NCI-H146 treated with DMSO at 0.1 percent for 48 hours (cell line): Measurements from ENCODE around the gene PBX2.

ENCODE experiments used
- DNase-seq: peaks from one replicate; lab custom pipeline; 2025; ENCODE audit not compliant: unreplicated experiment; lab: John Stamatoyannopoulos, UW

Gene PBX2

DNA sequence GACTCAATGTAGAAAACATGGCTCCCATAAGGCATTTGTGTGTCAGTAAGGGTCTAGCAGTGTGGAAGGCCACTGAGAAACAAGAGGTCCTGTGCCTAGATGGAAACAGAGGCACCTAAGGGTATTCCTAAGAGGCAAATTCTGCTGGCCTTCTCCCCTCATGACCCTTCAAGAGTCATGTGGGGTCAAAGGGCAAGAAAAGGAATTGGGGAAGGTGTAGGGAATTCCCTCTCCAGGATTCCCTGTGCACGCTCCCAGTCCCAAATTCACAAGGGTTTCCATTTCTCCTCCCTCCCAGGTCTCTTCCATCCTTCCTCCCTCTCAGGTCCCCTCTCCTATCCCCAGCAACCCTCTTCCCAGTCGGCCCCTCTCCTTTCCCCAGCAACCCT, 14.7 kb downstream of the PBX2 start:
- no peak for DNase-seq

- DNase-seq = no peak
Measured at GRCh38 chr6:32174416-32174815, 15.6 kb downstream of the PBX2 start.

DNA sequence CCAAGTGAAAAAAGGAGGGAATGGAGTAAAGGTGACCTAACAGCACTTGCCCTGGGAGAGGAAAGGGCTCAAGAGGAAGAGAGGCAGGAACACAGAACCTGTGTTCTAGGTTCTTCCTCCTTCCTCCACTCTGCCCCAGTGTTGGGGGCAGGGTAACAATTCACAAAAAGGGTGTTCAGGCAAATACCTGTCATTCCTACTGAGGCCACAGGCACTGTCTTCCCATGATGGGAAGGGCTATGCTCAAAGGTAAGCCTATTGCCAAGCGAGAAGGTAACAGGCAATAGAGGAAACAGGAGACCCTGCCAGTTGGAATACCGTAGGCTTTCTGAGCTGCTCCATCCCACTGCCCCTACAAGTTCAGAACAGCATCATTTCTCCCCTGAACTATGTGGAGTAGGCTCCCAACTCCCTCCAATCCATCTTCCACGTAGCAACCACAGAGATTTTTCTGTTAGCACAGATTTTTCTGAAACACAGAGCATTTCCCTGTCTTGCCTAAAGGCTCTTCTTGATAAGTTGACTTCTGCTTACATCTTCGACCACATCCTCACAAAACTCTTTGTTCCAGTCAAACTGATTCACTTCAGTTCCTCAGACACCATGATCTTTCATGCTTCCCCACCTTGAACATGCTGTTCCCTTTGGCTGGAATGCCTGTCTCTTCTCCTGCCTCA, 16.8 kb downstream of the PBX2 start:
- no peak for DNase-seq

GRCh38 chr6:32171234-32171633, 18.8 kb downstream of the PBX2 start:
- no peak for DNase-seq

DNA sequence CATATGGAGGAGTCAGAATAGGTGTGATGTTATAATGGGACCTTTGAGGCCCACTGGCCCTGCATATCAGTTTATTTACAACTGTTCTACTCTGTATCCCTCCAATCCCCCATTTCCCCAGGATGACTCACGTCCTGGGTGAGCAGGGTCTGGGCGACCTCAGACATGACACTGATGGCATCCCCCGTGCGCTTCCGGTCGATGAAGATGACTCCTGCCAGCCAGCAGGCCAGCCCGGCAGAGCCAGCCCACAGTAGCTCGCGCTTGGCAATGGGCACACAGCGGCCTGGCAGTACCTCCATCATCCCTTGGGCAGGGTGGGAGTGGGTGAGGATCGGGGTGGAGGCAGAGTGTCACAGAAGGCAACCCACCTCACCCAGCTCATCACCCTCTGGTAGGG, 19.7 kb downstream of the PBX2 start:
- no peak for DNase-seq

- no peak for DNase-seq
Measured at GRCh38 chr6:32168807-32169591, 21.0 kb downstream of the PBX2 start.

DNA sequence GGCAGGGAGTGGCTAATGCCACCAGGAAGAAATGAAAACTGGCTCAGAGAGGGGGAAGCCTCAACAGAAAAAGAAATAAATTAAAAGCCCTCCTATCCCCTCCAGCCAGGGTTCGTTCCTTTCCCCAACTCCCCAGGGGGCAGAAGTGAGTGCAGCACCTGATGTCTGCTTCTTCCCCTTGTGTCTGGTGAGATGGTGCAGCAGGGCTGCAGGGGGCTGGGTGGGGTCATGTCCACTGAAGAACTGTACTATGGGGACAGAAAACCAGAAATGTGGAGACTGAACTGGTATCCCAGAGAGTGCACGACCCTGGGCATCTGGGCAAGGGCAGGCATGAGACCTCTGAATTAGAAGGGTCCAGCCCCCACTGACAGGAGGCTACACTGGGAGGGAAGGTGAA, 21.7 kb downstream of the PBX2 start:
- no peak for DNase-seq

DNA sequence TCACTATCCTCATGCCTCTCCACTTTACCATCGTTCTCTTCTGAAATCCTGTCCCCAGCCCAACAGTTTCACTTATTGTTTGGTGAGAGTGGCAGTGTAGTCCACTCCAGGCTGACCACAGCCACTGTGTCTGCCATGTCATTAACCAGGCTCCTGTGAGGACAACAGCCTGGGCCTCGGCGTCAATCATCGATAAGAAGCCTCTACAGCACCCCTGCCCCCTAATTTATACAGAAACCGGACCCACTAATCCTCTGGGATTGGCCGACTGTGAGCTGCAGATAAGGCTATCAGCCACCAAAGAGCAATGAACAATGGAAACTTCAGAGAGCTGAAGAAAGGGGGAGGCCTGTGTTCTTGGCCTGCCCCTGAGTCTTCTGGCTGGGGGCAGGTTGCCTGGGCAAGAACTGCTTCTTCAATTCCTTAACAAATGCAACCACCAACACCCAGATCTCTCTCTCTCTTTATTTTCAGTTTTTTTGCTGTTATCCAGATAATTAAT, 22.2 kb downstream of the PBX2 start:
- no peak for DNase-seq

- peak; percentile 46 for DNase-seq
Measured at GRCh38 chr6:32167154-32167760, 22.7 kb downstream of the PBX2 start.

DNA sequence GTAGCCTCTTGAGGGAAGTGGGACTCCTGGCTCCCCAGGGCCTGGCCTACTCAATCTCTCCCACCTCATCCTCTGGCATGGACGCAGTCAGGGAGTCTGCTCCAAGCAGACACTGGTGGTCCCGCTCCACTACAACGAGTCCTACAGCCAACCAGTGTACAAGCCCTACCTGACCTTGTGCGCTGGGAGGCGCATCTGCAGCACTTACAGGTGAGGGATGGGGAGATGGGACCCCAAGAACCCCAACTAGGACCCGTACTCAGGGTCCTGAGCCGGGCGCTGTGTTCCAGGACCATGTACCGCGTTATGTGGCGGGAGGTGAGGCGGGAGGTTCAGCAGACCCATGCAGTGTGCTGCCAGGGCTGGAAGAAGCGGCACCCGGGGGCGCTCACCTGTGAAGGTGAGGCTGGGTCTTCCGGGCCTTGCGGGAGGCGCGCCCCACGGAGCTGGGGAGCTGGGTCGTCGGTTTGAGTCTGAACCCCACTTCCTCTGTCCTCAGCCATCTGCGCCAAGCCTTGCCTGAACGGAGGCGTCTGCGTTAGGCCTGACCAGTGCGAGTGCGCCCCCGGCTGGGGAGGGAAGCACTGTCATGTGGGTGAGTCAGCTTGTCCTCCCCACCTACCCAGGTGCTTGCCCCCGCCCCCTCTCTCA, 23.5 kb downstream of the PBX2 start:
- no peak for DNase-seq

GRCh38 chr6:32164295-32164694, 25.7 kb downstream of the PBX2 start, which contains the start of gene EGFL8:
Gene EGFL8 (plus strand): TSS chr6:32164595. CDS start chr6:32166166, 1,571 bp downstream.
- no peak for DNase-seq

DNA sequence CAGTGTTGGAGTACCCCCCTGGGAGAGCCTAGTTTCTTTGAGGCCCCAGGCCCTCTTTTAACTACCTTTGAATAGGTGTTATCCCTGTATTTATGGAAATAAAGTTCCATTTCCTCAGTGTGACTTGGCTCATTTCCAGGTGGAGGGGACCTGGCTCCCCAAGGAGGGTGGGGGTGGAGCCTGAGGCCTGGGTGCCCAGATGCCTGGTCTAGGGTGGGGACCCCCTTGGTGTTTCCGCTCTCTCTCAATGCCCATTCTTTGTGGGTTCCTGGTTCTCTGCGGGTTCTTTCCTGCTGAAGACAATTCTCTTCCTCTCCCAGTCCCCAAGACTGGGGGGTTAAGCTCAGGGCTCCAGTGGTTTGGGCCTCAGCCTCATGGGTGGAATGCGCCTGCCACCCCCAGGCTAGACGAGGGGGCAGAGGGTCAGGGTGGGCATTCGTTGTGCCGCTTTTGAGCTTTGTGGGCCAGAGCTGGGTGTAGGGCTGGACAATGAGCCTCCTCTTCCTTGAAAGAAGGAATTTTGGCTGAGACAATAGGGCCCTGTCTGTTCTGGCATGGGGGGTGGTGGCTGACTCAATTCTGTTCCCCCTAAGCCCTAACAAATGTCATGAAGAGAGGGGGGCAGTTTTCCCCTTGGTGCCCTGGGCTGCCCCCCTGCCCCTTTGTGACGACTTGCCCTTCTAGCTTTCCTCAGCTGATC, 26.3 kb downstream of the PBX2 start:
- DNase-seq = no peak

- no peak for DNase-seq
Measured at GRCh38 chr6:32158052-32158451, 31.9 kb downstream of the PBX2 start.

DNA sequence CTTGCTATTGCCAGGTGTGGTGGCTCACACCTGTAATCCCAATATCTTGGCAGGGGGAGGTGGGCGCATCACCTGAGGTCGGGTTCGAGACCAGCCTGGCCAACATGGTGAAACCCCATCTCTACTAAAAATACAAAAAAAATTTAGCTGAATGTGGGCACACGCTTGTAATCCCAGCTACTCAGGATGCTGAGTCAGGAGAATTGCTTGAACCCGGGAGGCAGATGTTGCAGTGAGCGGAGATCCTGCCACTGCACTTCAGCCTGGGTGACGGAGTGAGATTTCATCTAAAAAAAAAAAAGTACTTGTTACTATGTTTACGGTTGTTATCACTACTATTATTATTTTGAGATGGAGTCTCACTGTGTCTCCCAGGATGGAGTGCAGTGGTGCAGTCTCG, 33.1 kb downstream of the PBX2 start:
- DNase-seq = no peak

- DNase-seq = peak; percentile 68
Measured at GRCh38 chr6:32154514-32155161, 35.4 kb downstream of the PBX2 start.

DNA sequence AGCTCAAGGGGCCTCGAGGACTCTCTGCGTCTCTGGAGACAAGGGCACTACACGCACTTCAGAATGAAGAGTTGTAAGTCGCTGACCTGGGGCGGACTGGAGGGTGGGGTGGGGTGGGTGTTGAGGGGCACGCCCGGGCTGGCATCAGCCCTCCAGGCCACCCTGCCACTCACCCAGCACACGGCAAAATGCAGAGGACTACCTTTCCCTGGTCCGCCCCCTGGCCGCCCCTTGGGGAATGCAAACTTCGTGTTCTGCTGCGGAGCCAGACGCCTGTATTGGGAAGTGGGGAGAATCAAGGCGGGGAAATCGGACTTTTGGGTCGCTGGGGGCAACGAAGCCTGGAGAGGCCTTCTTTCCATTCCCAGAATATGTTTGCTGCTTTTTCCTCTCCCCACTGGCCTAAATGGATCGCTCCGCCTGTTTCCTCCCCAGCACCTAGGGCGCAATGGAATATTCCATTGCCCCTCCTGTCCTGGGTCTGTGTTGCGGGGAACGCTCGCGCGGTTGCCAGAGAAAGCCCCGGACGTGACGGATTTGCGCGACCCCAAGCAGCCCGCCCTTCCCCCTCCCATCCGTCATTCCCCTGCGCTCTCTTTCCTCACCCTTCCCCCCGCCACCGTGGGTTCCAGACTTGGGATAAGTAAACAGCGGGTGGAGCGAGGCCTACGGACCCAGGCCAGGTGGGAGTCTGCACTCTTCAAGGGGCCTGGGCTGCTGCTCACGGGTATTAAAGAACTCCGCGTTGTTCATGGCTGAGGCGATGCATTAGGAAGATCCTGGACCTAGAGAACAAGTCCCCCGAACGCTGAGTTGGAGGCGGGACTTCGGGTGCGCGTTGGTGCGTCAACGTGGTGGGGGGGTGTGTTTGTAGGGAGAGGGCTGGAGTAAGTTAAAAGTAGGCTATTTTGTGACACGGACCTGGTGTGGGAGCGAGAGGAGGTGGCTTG, 36.2 kb downstream of the PBX2 start, which contains the start of gene PPT2:
Gene PPT2 (plus strand): TSS at position 578 of the 950 bp plus-strand sequence. CDS start 454 bp downstream, outside the sequence.
- DNase-seq = peak; percentile 58

GRCh38 chr6:32152769-32153563, 37.0 kb downstream of the PBX2 start:
- no peak for DNase-seq
